PC-3 (cell line): ENCODE measurements around the gene FKBP14. TPM values are rescaled to one million over a fixed set of nuclear protein-coding genes. Genes with fewer than 3 reads are reported as not detected.

Experiments
- ATAC-seq: fragments of 200-7000 bp; cut with Tn5 transposase; 2 replicates; pipeline ENCODE4 v1.9.1; 2020; ENCODE audit warnings: mild to moderate bottlenecking, moderate library complexity
- BruUV-seq: library from RNA; stranded (reverse); fragments of 400-500 nt; replicated peaks from 2 replicates; lab custom pipeline; 2021; lab: Mats Ljungman, UMichigan
- CTCF ChIA-PET: fragments of 300-600 bp; sonication (Branson Sonifier 250); formaldehyde crosslinking; loops from one replicate; lab custom pipeline; 2022; ENCODE audit warnings: antibody characterized with exemption; lab: Charles Lee
- POLR2A ChIA-PET: fragments of 300-600 bp; sonication (Branson Sonifier 250); formaldehyde crosslinking; loops from one replicate; lab custom pipeline; 2022; ENCODE audit warnings: antibody characterized with exemption; ENCODE audit not compliant: unreplicated experiment; lab: Charles Lee
- DNase-seq: peaks from one replicate; pipeline ENCODE4 v3.0.0-alpha.2; 2015
- H2AFZ ChIP-seq: fragments of 300-600 bp; sonication (generic); 2 replicates; pipeline ENCODE4 v1.6.0; 2016; ENCODE audit warnings: antibody characterized with exemption, low read length
- H3F3A ChIP-seq: fragments of 300-600 bp; sonication (generic); one replicate; pipeline ENCODE4 v1.6.0; 2017; ENCODE audit warnings: antibody characterized with exemption, low read length, control low read depth, mild to moderate bottlenecking; ENCODE audit not compliant: unreplicated experiment
- H3K27ac ChIP-seq: fragments of 300-600 bp; sonication (generic); 2 replicates; pipeline ENCODE4 v1.5.1; 2016; ENCODE audit warnings: mild to moderate bottlenecking, low read length
- H3K27me3 ChIP-seq: fragments of 300-600 bp; sonication (generic); 2 replicates; pipeline ENCODE4 v1.6.1; 2016; ENCODE audit warnings: low read length, mixed read lengths
- H3K36me3 ChIP-seq: fragments of 300-600 bp; sonication (generic); 2 replicates; pipeline ENCODE4 v1.6.1; 2016; ENCODE audit warnings: low read depth, mixed run types, low read length, mixed read lengths
- H3K4me1 ChIP-seq: fragments of 300-600 bp; sonication (generic); 2 replicates; pipeline ENCODE4 v1.5.1; 2016; ENCODE audit warnings: low read length; ENCODE audit not compliant: insufficient read depth
- H3K4me2 ChIP-seq: fragments of 300-600 bp; sonication (generic); 2 replicates; pipeline ENCODE4 v1.6.0; 2016; ENCODE audit warnings: low read length
- H3K4me3 ChIP-seq: fragments of 300-600 bp; sonication (generic); 2 replicates; pipeline ENCODE4 v1.5.1; 2016; ENCODE audit warnings: mild to moderate bottlenecking, low read length, mixed read lengths
- H3K79me2 ChIP-seq: fragments of 300-600 bp; sonication (generic); 2 replicates; pipeline ENCODE4 v1.6.1; 2017; ENCODE audit warnings: low read length, mixed read lengths
- H3K9ac ChIP-seq: fragments of 300-600 bp; sonication (generic); 2 replicates; pipeline ENCODE4 v1.6.0; 2016; ENCODE audit warnings: mild to moderate bottlenecking, low read length
- H3K9me2 ChIP-seq: fragments of 300-600 bp; sonication (generic); replicated peaks from 2 replicates; pipeline ENCODE4 v1.6.1; 2016; ENCODE audit warnings: mixed run types, low read length, mixed read lengths
- H3K9me3 ChIP-seq: fragments of 300-600 bp; sonication (generic); 2 replicates; pipeline ENCODE4 v1.6.1; 2016; ENCODE audit warnings: low read length, mixed read lengths
- H4K20me1 ChIP-seq: fragments of 300-600 bp; sonication (generic); 2 replicates; pipeline ENCODE4 v1.6.1; 2016; ENCODE audit warnings: low read length, mixed read lengths
- CTCF ChIP-seq: fragments of 300-600 bp; sonication (generic); conservative IDR thresholded peaks from 2 replicates; pipeline ENCODE4 v1.5.1; 2017; ENCODE audit warnings: antibody characterized with exemption, low read depth, mild to moderate bottlenecking, low read length
- EZH2 ChIP-seq: fragments of 300-600 bp; sonication (generic); IDR thresholded peaks from one replicate; pipeline ENCODE4 v1.6.1; 2017; ENCODE audit warnings: antibody characterized with exemption, mild to moderate bottlenecking, low read length; ENCODE audit not compliant: unreplicated experiment
- EZH2phosphoT487 ChIP-seq: fragments of 300-600 bp; sonication (generic); IDR thresholded peaks from 2 replicates; pipeline ENCODE4 v1.6.1; 2018; ENCODE audit warnings: mild to moderate bottlenecking, antibody characterized with exemption, low read length, borderline replicate concordance
- intact Hi-C: fragments of 100-400 bp; cut with micrococcal nuclease; formaldehyde crosslinking; loops from 2 replicates; pipeline ENCODE4 v1.9.0; 2023
- total RNA-seq: library from RNA; depleted of rRNA; stranded (reverse); fragments of >200 nt; gene quantifications from 2 replicates; pipeline ENCODE4 v1.2.3, GENCODE V29; 2014

Gene FKBP14
- total RNA-seq, 1 experiment from 2014 or later = 9.0 TPM

- Histone ChIP-seq H3K36me3 (no peaks in the 10 kb centered on the region), H3K4me3 (no peak overlapping the region), H4K20me1 (no peaks in the 10 kb centered on the region), H3K9ac (no peak overlapping the region), H3K4me2 (peak overlapping the region; percentile 4; the same call in 1 of the 2 replicates), H3K27ac (no peak overlapping the region), H3K27me3 (no peaks in the 10 kb centered on the region), H3K79me2 (peaks cover 3% of the 10 kb centered on the region), H3K4me1 (peaks cover 16% of the 10 kb centered on the region), H3F3A (peaks cover 4% of the 10 kb centered on the region), H2AFZ (no peak overlapping the region), H3K9me3 (no peaks in the 10 kb centered on the region), H3K9me2 (no peaks in the 10 kb centered on the region)
- ChIA-PET POLR2A (interaction anchor here (0.6 kb wide), 1 partner anchor 313 kb away, joined by 3 read pairs; no protein-coding TSS in a partner anchor), CTCF (no interaction called here)
- intact Hi-C loops = no loop called here
- TF ChIP-seq EZH2 (no peak), EZH2phosphoT487 (no peak), CTCF (no peak)
- BruUV-seq = no TSS peak
- ATAC-seq (peak; percentile 53), DNase-seq (peak; percentile 53)
Observed at GRCh38 chr7:29995652-29996051, 30.9 kb downstream of the FKBP14 start.

GRCh38 chr7:29993140-29993539 lies 33.4 kb downstream of the FKBP14 start:
- ChIA-PET POLR2A (no interaction called here), CTCF (no interaction called here)
- Histone ChIP-seq H3K36me3 (no peaks in the 10 kb centered on the region), H3K4me1 (peaks cover 28% of the 10 kb centered on the region), H2AFZ (no peak overlapping the region), H4K20me1 (no peaks in the 10 kb centered on the region), H3K4me2 (no peak overlapping the region), H3K9me2 (no peaks in the 10 kb centered on the region), H3K9me3 (no peaks in the 10 kb centered on the region), H3K27me3 (no peaks in the 10 kb centered on the region), H3K9ac (no peak overlapping the region), H3K27ac (no peak overlapping the region), H3F3A (peaks cover 4% of the 10 kb centered on the region), H3K79me2 (peaks cover 22% of the 10 kb centered on the region), H3K4me3 (no peak overlapping the region)
- BruUV-seq = no TSS peak
- ATAC-seq = no peak
- TF ChIP-seq EZH2phosphoT487 = no peak
- intact Hi-C loops = no loop called here
- no peak for DNase-seq

GRCh38 chr7:29991937-29992336 lies 34.6 kb downstream of the FKBP14 start:
- CTCF ChIA-PET = no interaction called here
- Histone ChIP-seq H4K20me1 (no peaks in the 10 kb centered on the region), H3K27me3 (no peaks in the 10 kb centered on the region), H3K4me1 (peaks cover 39% of the 10 kb centered on the region), H3K36me3 (no peaks in the 10 kb centered on the region), H3K4me2 (no peak overlapping the region), H3K4me3 (no peak overlapping the region), H3K9ac (no peak overlapping the region), H2AFZ (no peak overlapping the region), H3K9me3 (no peaks in the 10 kb centered on the region), H3K79me2 (peaks cover 30% of the 10 kb centered on the region), H3K27ac (no peak overlapping the region), H3K9me2 (no peaks in the 10 kb centered on the region), H3F3A (peaks cover 7% of the 10 kb centered on the region)
- DNase-seq (no peak), ATAC-seq (no peak)
- POLR2A ChIA-PET = interaction anchor here (0.6 kb wide), 1 partner anchor 38 kb away, joined by 3 read pairs; no protein-coding TSS in a partner anchor
- intact Hi-C loops = no loop called here
- BruUV-seq = no TSS peak
- TF ChIP-seq EZH2phosphoT487 = no peak
